ENCODE results near the gene MYO1B.
A peak's percentile ranks its signal among the peaks of the same experiment; 100 is the strongest.

Gene MYO1B

GRCh38 chr2:191345788-191346187 lies 100.6 kb downstream of the MYO1B start:
- Histone ChIP-seq H3K36me3 (ENCODE audit: control insufficient read depth, insufficient read depth, low read length) (peaks cover 66% of the 10 kb centered on the region), H3K4me3 (ENCODE audit: extremely low read depth, insufficient read depth, low read length, poor library complexity, severe bottlenecking) (no peak overlapping the region), H3K27ac (ENCODE audit: low read depth, low read length, severe bottlenecking) (no peak overlapping the region), H3K9me3 (ENCODE audit: control insufficient read depth, low read length) (no peaks in the 10 kb centered on the region), H3K4me1 (ENCODE audit: control insufficient read depth, insufficient read depth, low read length, poor library complexity, severe bottlenecking) (peaks cover 19% of the 10 kb centered on the region)

- Histone ChIP-seq H3K9me3 (ENCODE audit: control insufficient read depth, low read length) (no peaks in the 10 kb centered on the region), H3K4me1 (ENCODE audit: control insufficient read depth, insufficient read depth, low read length, poor library complexity, severe bottlenecking) (peaks cover 27% of the 10 kb centered on the region), H3K27ac (ENCODE audit: low read depth, low read length, severe bottlenecking) (no peak overlapping the region), H3K4me3 (ENCODE audit: extremely low read depth, insufficient read depth, low read length, poor library complexity, severe bottlenecking) (no peak overlapping the region), H3K36me3 (ENCODE audit: control insufficient read depth, insufficient read depth, low read length) (peaks cover 69% of the 10 kb centered on the region)
- WGBS, 2 experiments (ENCODE audit: insufficient coverage in 2 of 2) = no CpG with 5 or more reads among the region's 2 CpGs
Measured at GRCh38 chr2:191347154-191347553, 102.0 kb downstream of the MYO1B start.

DNA sequence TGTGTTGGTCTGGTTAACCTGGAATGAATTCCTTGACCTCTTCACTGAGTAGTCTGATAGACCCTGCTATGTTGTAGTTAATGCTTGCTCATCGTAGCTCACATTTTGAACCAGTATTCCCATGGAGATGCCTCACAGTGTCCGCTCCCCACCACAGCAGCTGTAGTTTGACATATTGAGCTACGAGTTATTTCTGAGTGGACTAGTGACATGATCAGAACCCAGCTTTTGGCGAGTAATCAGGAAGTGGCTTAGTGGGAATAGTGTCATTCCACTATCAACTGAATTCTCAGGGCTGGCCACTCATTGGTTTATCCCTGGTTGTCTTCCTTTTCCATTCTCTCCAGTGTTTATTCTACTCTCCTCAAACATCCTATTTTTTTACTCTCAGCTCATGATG lies 102.7 kb downstream of the MYO1B start:
- Histone ChIP-seq H3K4me1 (ENCODE audit: control insufficient read depth, insufficient read depth, low read length, poor library complexity, severe bottlenecking) (peaks cover 32% of the 10 kb centered on the region), H3K27ac (ENCODE audit: low read depth, low read length, severe bottlenecking) (peak overlapping the region; percentile 18), H3K36me3 (ENCODE audit: control insufficient read depth, insufficient read depth, low read length) (peaks cover 61% of the 10 kb centered on the region), H3K9me3 (ENCODE audit: control insufficient read depth, low read length) (no peaks in the 10 kb centered on the region), H3K4me3 (ENCODE audit: extremely low read depth, insufficient read depth, low read length, poor library complexity, severe bottlenecking) (no peak overlapping the region)
- 94% methylated on average over 3 of the region's 4 CpGs for WGBS, 2 experiments (ENCODE audit: insufficient coverage in 2 of 2)

- peaks cover 3% of the 10 kb centered on the region for H3K9me3 ChIP-seq (ENCODE audit: control insufficient read depth, low read length)
- WGBS, 2 experiments (ENCODE audit: insufficient coverage in 2 of 2) = no CpG with 5 or more reads among the region's 2 CpGs
- H3K27ac ChIP-seq (ENCODE audit: low read depth, low read length, severe bottlenecking) = no peak overlapping the region
- H3K4me1 ChIP-seq (ENCODE audit: control insufficient read depth, insufficient read depth, low read length, poor library complexity, severe bottlenecking) = peaks cover 27% of the 10 kb centered on the region
- peaks cover 59% of the 10 kb centered on the region for H3K36me3 ChIP-seq (ENCODE audit: control insufficient read depth, insufficient read depth, low read length)
- no peak overlapping the region for H3K4me3 ChIP-seq (ENCODE audit: extremely low read depth, insufficient read depth, low read length, poor library complexity, severe bottlenecking)
Measured at GRCh38 chr2:191349990-191350389, 104.8 kb downstream of the MYO1B start.

- peaks cover 27% of the 10 kb centered on the region for H3K4me1 ChIP-seq (ENCODE audit: control insufficient read depth, insufficient read depth, low read length, poor library complexity, severe bottlenecking)
- H3K4me3 ChIP-seq (ENCODE audit: extremely low read depth, insufficient read depth, low read length, poor library complexity, severe bottlenecking) = no peak overlapping the region
- WGBS, 2 experiments (ENCODE audit: insufficient coverage in 2 of 2) = 100% methylated on average over 1 of the region's 2 CpGs
- H3K27ac ChIP-seq (ENCODE audit: low read depth, low read length, severe bottlenecking) = no peak overlapping the region
- peaks cover 9% of the 10 kb centered on the region for H3K9me3 ChIP-seq (ENCODE audit: control insufficient read depth, low read length)
- peaks cover 63% of the 10 kb centered on the region for H3K36me3 ChIP-seq (ENCODE audit: control insufficient read depth, insufficient read depth, low read length)
Measured at GRCh38 chr2:191350826-191351225, 105.6 kb downstream of the MYO1B start.

- H3K36me3 ChIP-seq (ENCODE audit: control insufficient read depth, insufficient read depth, low read length) = peaks cover 64% of the 10 kb centered on the region
- H3K27ac ChIP-seq (ENCODE audit: low read depth, low read length, severe bottlenecking) = no peak overlapping the region
- H3K9me3 ChIP-seq (ENCODE audit: control insufficient read depth, low read length) = peaks cover 9% of the 10 kb centered on the region
- no peak overlapping the region for H3K4me3 ChIP-seq (ENCODE audit: extremely low read depth, insufficient read depth, low read length, poor library complexity, severe bottlenecking)
- peaks cover 27% of the 10 kb centered on the region for H3K4me1 ChIP-seq (ENCODE audit: control insufficient read depth, insufficient read depth, low read length, poor library complexity, severe bottlenecking)
- WGBS, 2 experiments (ENCODE audit: insufficient coverage in 2 of 2) = 88 to 100% methylated on average over 2 of the region's 3 CpGs
Measured at GRCh38 chr2:191351298-191351697, 106.1 kb downstream of the MYO1B start.

DNA sequence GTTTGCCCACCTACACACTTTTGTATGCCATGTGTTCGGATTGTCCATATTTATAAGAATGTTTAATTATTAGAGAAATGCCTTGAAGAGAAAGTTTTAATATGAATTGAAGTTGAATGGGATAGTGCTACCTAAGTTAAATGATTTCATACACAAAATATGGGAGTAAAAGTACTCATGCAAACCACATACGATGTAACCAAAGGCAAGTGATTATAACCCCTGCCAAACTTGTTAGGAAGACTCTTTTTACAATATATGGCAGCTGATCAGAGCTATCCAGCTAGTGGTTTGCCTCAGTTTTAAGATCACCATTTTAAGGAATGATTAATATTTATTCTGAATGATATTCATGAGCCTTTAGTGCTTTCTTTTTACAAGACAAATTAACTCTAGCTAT lies 106.7 kb downstream of the MYO1B start:
- Histone ChIP-seq H3K4me1 (ENCODE audit: control insufficient read depth, insufficient read depth, low read length, poor library complexity, severe bottlenecking) (peaks cover 27% of the 10 kb centered on the region), H3K4me3 (ENCODE audit: extremely low read depth, insufficient read depth, low read length, poor library complexity, severe bottlenecking) (no peak overlapping the region), H3K27ac (ENCODE audit: low read depth, low read length, severe bottlenecking) (no peak overlapping the region), H3K36me3 (ENCODE audit: control insufficient read depth, insufficient read depth, low read length) (peaks cover 63% of the 10 kb centered on the region), H3K9me3 (ENCODE audit: control insufficient read depth, low read length) (peaks cover 9% of the 10 kb centered on the region)
- no CpG with 5 or more reads among the region's 2 CpGs for WGBS, 2 experiments (ENCODE audit: insufficient coverage in 2 of 2)

- Histone ChIP-seq H3K4me3 (ENCODE audit: extremely low read depth, insufficient read depth, low read length, poor library complexity, severe bottlenecking) (no peak overlapping the region), H3K9me3 (ENCODE audit: control insufficient read depth, low read length) (peaks cover 9% of the 10 kb centered on the region), H3K4me1 (ENCODE audit: control insufficient read depth, insufficient read depth, low read length, poor library complexity, severe bottlenecking) (peaks cover 22% of the 10 kb centered on the region), H3K27ac (ENCODE audit: low read depth, low read length, severe bottlenecking) (no peak overlapping the region), H3K36me3 (ENCODE audit: control insufficient read depth, insufficient read depth, low read length) (peaks cover 68% of the 10 kb centered on the region)
- 100% methylated on average over 1 of the region's 2 CpGs for WGBS, 2 experiments (ENCODE audit: insufficient coverage in 2 of 2)
Measured at GRCh38 chr2:191352536-191352935, 107.3 kb downstream of the MYO1B start.

DNA sequence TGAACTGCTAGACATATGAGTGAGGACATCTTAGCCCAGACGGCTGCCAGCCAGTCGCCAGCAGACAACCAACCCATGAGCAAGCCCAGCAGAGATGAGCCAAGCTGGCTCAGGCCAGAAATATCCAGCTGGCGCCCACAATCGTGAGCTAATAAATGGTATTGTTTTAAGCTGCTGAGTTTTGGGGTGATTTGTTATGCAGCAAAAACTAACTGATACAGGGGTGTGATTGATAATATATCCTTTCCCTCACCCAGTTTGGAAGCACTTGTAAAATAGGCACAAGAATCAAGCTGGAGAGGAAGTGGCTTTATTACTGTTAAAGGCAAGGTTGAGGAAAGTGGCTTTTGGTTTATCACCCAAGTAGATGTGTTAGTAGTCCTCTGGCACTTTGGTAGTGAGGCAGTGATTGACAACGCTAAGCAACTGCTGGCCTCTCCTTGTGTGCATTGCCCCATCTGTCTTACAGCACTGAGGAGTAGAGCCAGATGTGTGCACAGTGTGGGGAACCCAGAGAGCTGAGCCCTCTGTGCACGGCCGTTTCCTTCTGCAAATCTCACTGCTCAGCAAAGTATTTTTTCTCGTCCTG lies 110.1 kb downstream of the MYO1B start:
- Histone ChIP-seq H3K4me1 (ENCODE audit: control insufficient read depth, insufficient read depth, low read length, poor library complexity, severe bottlenecking) (peaks cover 17% of the 10 kb centered on the region), H3K36me3 (ENCODE audit: control insufficient read depth, insufficient read depth, low read length) (peaks cover 64% of the 10 kb centered on the region), H3K9me3 (ENCODE audit: control insufficient read depth, low read length) (peaks cover 9% of the 10 kb centered on the region), H3K27ac (ENCODE audit: low read depth, low read length, severe bottlenecking) (no peak overlapping the region), H3K4me3 (ENCODE audit: extremely low read depth, insufficient read depth, low read length, poor library complexity, severe bottlenecking) (no peak overlapping the region)
- 90 to 97% methylated on average over 6 of the region's 8 CpGs for WGBS, 2 experiments (ENCODE audit: insufficient coverage in 2 of 2)

GRCh38 chr2:191357678-191358077 lies 112.5 kb downstream of the MYO1B start:
- H3K4me3 ChIP-seq (ENCODE audit: extremely low read depth, insufficient read depth, low read length, poor library complexity, severe bottlenecking) = no peak overlapping the region
- WGBS, 2 experiments (ENCODE audit: insufficient coverage in 2 of 2) = no CpG with 5 or more reads among the region's 1 CpG
- peaks cover 63% of the 10 kb centered on the region for H3K36me3 ChIP-seq (ENCODE audit: control insufficient read depth, insufficient read depth, low read length)
- H3K4me1 ChIP-seq (ENCODE audit: control insufficient read depth, insufficient read depth, low read length, poor library complexity, severe bottlenecking) = peaks cover 5% of the 10 kb centered on the region
- no peak overlapping the region for H3K27ac ChIP-seq (ENCODE audit: low read depth, low read length, severe bottlenecking)
- H3K9me3 ChIP-seq (ENCODE audit: control insufficient read depth, low read length) = peaks cover 9% of the 10 kb centered on the region

DNA sequence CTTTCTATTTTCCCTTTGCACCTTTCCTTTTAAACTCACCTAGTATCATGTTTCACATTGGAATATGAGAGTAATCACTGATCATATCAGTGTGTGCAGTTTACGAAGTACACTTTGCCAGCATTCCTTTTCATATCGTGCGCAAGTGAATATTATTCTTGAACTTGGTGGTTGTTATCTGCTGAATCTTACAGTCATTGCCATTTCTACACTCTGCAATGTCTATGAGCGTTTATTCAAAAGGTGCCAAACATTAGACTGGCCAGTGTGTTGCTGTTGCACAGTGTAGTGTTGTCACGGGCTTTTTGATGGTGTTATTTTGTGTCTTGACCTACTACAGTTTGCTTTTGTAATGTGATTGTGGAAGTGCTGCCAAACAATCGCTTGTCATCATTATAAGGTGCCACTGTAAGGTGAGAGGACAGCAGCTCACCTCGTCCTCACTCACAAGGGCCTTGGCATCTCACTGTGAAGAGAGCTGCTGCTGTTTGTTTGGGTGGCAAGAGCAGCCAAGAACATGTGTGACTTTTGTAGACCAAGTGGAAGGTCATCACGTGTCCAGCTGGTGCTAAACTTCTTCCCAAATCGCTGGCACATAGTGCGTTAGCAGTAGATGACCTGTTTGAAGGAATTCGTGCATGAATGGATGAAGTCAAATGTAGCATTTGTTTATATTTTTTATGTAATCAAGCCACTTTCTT lies 113.3 kb downstream of the MYO1B start:
- Histone ChIP-seq H3K36me3 (ENCODE audit: control insufficient read depth, insufficient read depth, low read length) (peaks cover 67% of the 10 kb centered on the region), H3K4me1 (ENCODE audit: control insufficient read depth, insufficient read depth, low read length, poor library complexity, severe bottlenecking) (no peaks in the 10 kb centered on the region), H3K27ac (ENCODE audit: low read depth, low read length, severe bottlenecking) (no peak overlapping the region), H3K9me3 (ENCODE audit: control insufficient read depth, low read length) (peaks cover 9% of the 10 kb centered on the region), H3K4me3 (ENCODE audit: extremely low read depth, insufficient read depth, low read length, poor library complexity, severe bottlenecking) (no peak overlapping the region)
- WGBS, 2 experiments (ENCODE audit: insufficient coverage in 2 of 2) = 95 to 98% methylated on average over 5 to 10 of the region's 11 CpGs

Data from mesodermal cell (in vitro differentiated cells).